ENCODE data around the gene ANKS1A.
"Not testable (repeated sequence)": the region's sequence is repeated elsewhere in the genome, so short reads cannot be mapped to it uniquely, and the experiment has no call there.

Gene ANKS1A

GRCh38 chr6:35001349-35001748 lies 112.3 kb downstream of the ANKS1A start:
- H3K36me3 ChIP-seq (ENCODE audit: insufficient read depth); H3K27ac ChIP-seq: not testable (repeated sequence)

GRCh38 chr6:35003886-35004530 lies 115.0 kb downstream of the ANKS1A start:
- not testable (repeated sequence) for H3K36me3 ChIP-seq (ENCODE audit: insufficient read depth); H3K27me3 ChIP-seq (ENCODE audit: insufficient read depth, low read depth); H3K27ac ChIP-seq; H2AFZ ChIP-seq (ENCODE audit: low read depth); H3K79me2 ChIP-seq (ENCODE audit: insufficient read depth, low read depth); H4K20me1 ChIP-seq (ENCODE audit: insufficient read depth); H3K4me3 ChIP-seq (IDR thresholded peaks at IDR 0.05; ENCODE audit: insufficient read depth, low read depth, low read length); H3K4me1 ChIP-seq (ENCODE audit: low read depth, poor library complexity, severe bottlenecking); H3K9ac ChIP-seq; H3K4me2 ChIP-seq

More at GRCh38 chr6:35001349-35001748, 112.3 kb downstream of the ANKS1A start:
- H3K79me2 ChIP-seq (ENCODE audit: insufficient read depth, low read depth); H3K4me2 ChIP-seq; H3K4me1 ChIP-seq (ENCODE audit: low read depth, poor library complexity, severe bottlenecking); H3K9ac ChIP-seq; H4K20me1 ChIP-seq (ENCODE audit: insufficient read depth); H3K27me3 ChIP-seq (ENCODE audit: insufficient read depth, low read depth); H3K4me3 ChIP-seq (IDR thresholded peaks at IDR 0.05; ENCODE audit: insufficient read depth, low read depth, low read length); H2AFZ ChIP-seq (ENCODE audit: low read depth): not testable (repeated sequence)

- Histone ChIP-seq H3K4me3 (IDR thresholded peaks at IDR 0.05; ENCODE audit: insufficient read depth, low read depth, low read length) (no peak overlapping the region), H3K36me3 (ENCODE audit: insufficient read depth) (no peaks in the 10 kb centered on the region), H3K9ac (no peak overlapping the region), H3K4me2 (no peak overlapping the region), H3K27ac (no peak overlapping the region), H3K27me3 (ENCODE audit: insufficient read depth, low read depth) (no peaks in the 10 kb centered on the region), H2AFZ (ENCODE audit: low read depth) (no peak overlapping the region), H4K20me1 (ENCODE audit: insufficient read depth) (no peaks in the 10 kb centered on the region), H3K4me1 (ENCODE audit: low read depth, poor library complexity, severe bottlenecking) (peaks cover 16% of the 10 kb centered on the region), H3K79me2 (ENCODE audit: insufficient read depth, low read depth) (no peaks in the 10 kb centered on the region)
- no peak for TF ChIP-seq CTCF (conservative IDR thresholded peaks at IDR 0.05; ENCODE audit: low read depth, low read length)
Measured at GRCh38 chr6:35007016-35007415, 118.0 kb downstream of the ANKS1A start.

GRCh38 chr6:35008858-35009257 lies 119.8 kb downstream of the ANKS1A start:
- no peak overlapping the region for H3K27ac ChIP-seq
- no peak overlapping the region for H3K4me3 ChIP-seq (IDR thresholded peaks at IDR 0.05; ENCODE audit: insufficient read depth, low read depth, low read length)
- H3K27me3 ChIP-seq (ENCODE audit: insufficient read depth, low read depth) = no peaks in the 10 kb centered on the region
- H3K4me2 ChIP-seq = no peak overlapping the region
- no peaks in the 10 kb centered on the region for H3K79me2 ChIP-seq (ENCODE audit: insufficient read depth, low read depth)
- H3K4me1 ChIP-seq (ENCODE audit: low read depth, poor library complexity, severe bottlenecking) = peaks cover 19% of the 10 kb centered on the region
- no peaks in the 10 kb centered on the region for H3K36me3 ChIP-seq (ENCODE audit: insufficient read depth)
- H3K9ac ChIP-seq = no peak overlapping the region
- TF ChIP-seq CTCF (conservative IDR thresholded peaks at IDR 0.05; ENCODE audit: low read depth, low read length) = no peak
- no peak overlapping the region for H2AFZ ChIP-seq (ENCODE audit: low read depth)
- no peaks in the 10 kb centered on the region for H4K20me1 ChIP-seq (ENCODE audit: insufficient read depth)

GRCh38 chr6:35011096-35012041 lies 122.3 kb downstream of the ANKS1A start:
- Histone ChIP-seq H3K4me3 (IDR thresholded peaks at IDR 0.05; ENCODE audit: insufficient read depth, low read depth, low read length) (no peak overlapping the region), H4K20me1 (ENCODE audit: insufficient read depth) (no peaks in the 10 kb centered on the region), H3K36me3 (ENCODE audit: insufficient read depth) (no peaks in the 10 kb centered on the region), H3K27me3 (ENCODE audit: insufficient read depth, low read depth) (no peaks in the 10 kb centered on the region), H2AFZ (ENCODE audit: low read depth) (no peak overlapping the region), H3K27ac (peak overlapping the region; percentile 29; the same call in 1 of the 2 replicates), H3K4me2 (peak overlapping the region; percentile 29; the same call in 1 of the 2 replicates), H3K9ac (no peak overlapping the region), H3K4me1 (ENCODE audit: low read depth, poor library complexity, severe bottlenecking) (peaks cover 27% of the 10 kb centered on the region), H3K79me2 (ENCODE audit: insufficient read depth, low read depth) (no peaks in the 10 kb centered on the region)
- no peak for TF ChIP-seq CTCF (conservative IDR thresholded peaks at IDR 0.05; ENCODE audit: low read depth, low read length)

Measured in KMS-11 (cell line).